Chondrocyte (in vitro differentiated cells): ENCODE measurements around the gene SLC9A3. TPM values are rescaled to one million over a fixed set of nuclear protein-coding genes. Genes with fewer than 3 reads are reported as not detected.
"Not testable (repeated sequence)": the region's sequence is repeated elsewhere in the genome, so short reads cannot be mapped to it uniquely, and the experiment has no call there.

Source experiments
- DNase-seq: peaks from one replicate; pipeline ENCODE4 v3.0.0; 2021; ENCODE audit warnings: mixed read lengths, low spot score
- H3K27ac Mint-ChIP-seq: one replicate; pipeline ENCODE4 v1.8.0; 2021; ENCODE audit warnings: mild to moderate bottlenecking, moderate library complexity, mixed read lengths; ENCODE audit not compliant: unreplicated experiment
- H3K27me3 Mint-ChIP-seq: 2 replicates; pipeline ENCODE4 v1.8.0; 2021; ENCODE audit warnings: low read depth, mixed read lengths
- H3K36me3 Mint-ChIP-seq: 2 replicates; pipeline ENCODE4 v1.8.0; 2021; ENCODE audit warnings: low read depth, mixed read lengths
- H3K4me1 Mint-ChIP-seq: 2 replicates; pipeline ENCODE4 v1.8.0; 2021; ENCODE audit warnings: low read depth, mild to moderate bottlenecking, mixed read lengths
- H3K4me3 Mint-ChIP-seq: one replicate; pipeline ENCODE4 v1.8.0; 2021; ENCODE audit warnings: mild to moderate bottlenecking, moderate library complexity, mixed read lengths; ENCODE audit not compliant: unreplicated experiment
- H3K9me3 Mint-ChIP-seq: 2 replicates; pipeline ENCODE4 v1.8.0; 2021; ENCODE audit warnings: low read depth, mixed read lengths
- CTCF ChIP-seq: fragments of 200-600 bp; sonication (generic); IDR thresholded peaks from 2 replicates; pipeline ENCODE4 v1.5.0; 2021; ENCODE audit warnings: antibody characterized with exemption, mild to moderate bottlenecking, moderate library complexity
- total RNA-seq: library from RNA; stranded (reverse); gene quantifications from 3 replicates; pipeline ENCODE4 v1.2.1, GENCODE V29; 2021

The SLC9A3 gene
- total RNA-seq, 1 donor from 2014 or later = 0.95 TPM

- no peaks in the 10 kb centered on the region for H3K36me3 Mint-ChIP-seq
- no peak for DNase-seq
- H3K27ac Mint-ChIP-seq = no peak overlapping the region
- peaks cover 10% of the 10 kb centered on the region for H3K4me1 Mint-ChIP-seq
- no peak overlapping the region for H3K4me3 Mint-ChIP-seq
- H3K27me3 Mint-ChIP-seq = no peaks in the 10 kb centered on the region
- no peak for TF ChIP-seq CTCF
- no peaks in the 10 kb centered on the region for H3K9me3 Mint-ChIP-seq
Measured at GRCh38 chr5:476814-477175, 47.5 kb downstream of the SLC9A3 start.

- H3K4me3 Mint-ChIP-seq = no peak overlapping the region
- no peaks in the 10 kb centered on the region for H3K27me3 Mint-ChIP-seq
- DNase-seq = peak; percentile 93
- no peak overlapping the region for H3K27ac Mint-ChIP-seq
- H3K4me1 Mint-ChIP-seq = peaks cover 14% of the 10 kb centered on the region
- H3K36me3 Mint-ChIP-seq = no peaks in the 10 kb centered on the region
- TF ChIP-seq CTCF = no peak
- no peaks in the 10 kb centered on the region for H3K9me3 Mint-ChIP-seq
Measured at GRCh38 chr5:476102-476813, 48.0 kb downstream of the SLC9A3 start.

- Mint-ChIP-seq H3K4me3 (no peak overlapping the region), H3K4me1 (peaks cover 14% of the 10 kb centered on the region), H3K27ac (no peak overlapping the region), H3K9me3 (no peaks in the 10 kb centered on the region), H3K36me3 (no peaks in the 10 kb centered on the region), H3K27me3 (no peaks in the 10 kb centered on the region)
- DNase-seq = peak; percentile 86
- no peak for TF ChIP-seq CTCF
Measured at GRCh38 chr5:475704-476101, 48.5 kb downstream of the SLC9A3 start.

GRCh38 chr5:474840-475661 lies 49.2 kb downstream of the SLC9A3 start:
- H3K27ac Mint-ChIP-seq = no peak overlapping the region
- no peak for TF ChIP-seq CTCF
- H3K36me3 Mint-ChIP-seq = no peaks in the 10 kb centered on the region
- no peaks in the 10 kb centered on the region for H3K9me3 Mint-ChIP-seq
- peaks cover 14% of the 10 kb centered on the region for H3K4me1 Mint-ChIP-seq
- DNase-seq = peak; percentile 89
- H3K27me3 Mint-ChIP-seq = no peaks in the 10 kb centered on the region
- peak overlapping the region; percentile 84 for H3K4me3 Mint-ChIP-seq

- not testable (repeated sequence) for H3K27me3 Mint-ChIP-seq, H3K36me3 Mint-ChIP-seq, H3K9me3 Mint-ChIP-seq, H3K27ac Mint-ChIP-seq, DNase-seq
- Mint-ChIP-seq H3K4me3 (peak overlapping the region; percentile 84), H3K4me1 (peaks cover 14% of the 10 kb centered on the region)
Measured at GRCh38 chr5:474232-474839, 49.9 kb downstream of the SLC9A3 start.
